Natural killer cell (primary cell): ENCODE data around the gene LDLRAD4. TPM values are rescaled to one million over a fixed set of nuclear protein-coding genes. Genes with fewer than 3 reads are reported as not detected.

ENCODE experiments used
- ATAC-seq, 3 donors: fragments of 150-1000 bp in 2 of 3; fragments of 200-7000 bp in 1 of 3; cut with Tn5 transposase; 1 replicate in 1 of 3; 2 replicates in 2 of 3; pipeline ENCODE4 v1.10.0; 2021; ENCODE audit warnings: mild to moderate bottlenecking in 2 of 3, moderate library complexity in 2 of 3
- DNase-seq, 2 donors: peaks; one replicate each; pipeline versions ENCODE4 v3.0.0 to v3.0.0-alpha.2; 2013 to 2021; ENCODE audit warnings: mixed read lengths in 1 of 2
- H3K27ac ChIP-seq: one replicate; pipeline ENCODE4 v1.5.1; 2013; ENCODE audit warnings: mild to moderate bottlenecking, low read length
- H3K27me3 ChIP-seq: one replicate; pipeline ENCODE4 v1.6.1; 2013; ENCODE audit warnings: low read length; ENCODE audit not compliant: control insufficient read depth, insufficient read depth
- H3K36me3 ChIP-seq: one replicate; pipeline ENCODE4 v1.6.1; 2013; ENCODE audit warnings: low read length; ENCODE audit not compliant: control insufficient read depth, insufficient read depth
- H3K4me1 ChIP-seq: one replicate; pipeline ENCODE4 v1.6.1; 2013; ENCODE audit warnings: low read length; ENCODE audit not compliant: control insufficient read depth, insufficient read depth
- H3K4me3 ChIP-seq: one replicate; pipeline ENCODE4 v1.5.1; 2013; ENCODE audit warnings: low read length
- H3K9me3 ChIP-seq: one replicate; pipeline ENCODE4 v1.6.1; 2013; ENCODE audit warnings: low read length; ENCODE audit not compliant: control insufficient read depth, insufficient read depth
- H3K27ac Mint-ChIP-seq, 2 donors: one replicate each; pipeline ENCODE4 v1.8.0; 2022; ENCODE audit warnings: mild to moderate bottlenecking in 2 of 2, mixed read lengths in 2 of 2, moderate library complexity in 1 of 2
- H3K27me3 Mint-ChIP-seq, 2 donors: one replicate each; pipeline ENCODE4 v1.8.0; 2022; ENCODE audit warnings: low read depth in 2 of 2, mixed read lengths in 2 of 2
- H3K36me3 Mint-ChIP-seq: one replicate; pipeline ENCODE4 v1.8.0; 2022; ENCODE audit warnings: mixed read lengths
- H3K4me1 Mint-ChIP-seq, 2 donors: one replicate each; pipeline ENCODE4 v1.8.0; 2022; ENCODE audit warnings: mixed read lengths in 2 of 2
- H3K4me3 Mint-ChIP-seq: one replicate; pipeline ENCODE4 v1.8.0; 2022; ENCODE audit warnings: mild to moderate bottlenecking, moderate library complexity, mixed read lengths
- H3K9me3 Mint-ChIP-seq, 2 donors: one replicate each; pipeline ENCODE4 v1.8.0; 2022; ENCODE audit warnings: mixed read lengths in 2 of 2
- CTCF ChIP-seq: fragments of 200-600 bp; IDR thresholded peaks from one replicate; pipeline ENCODE4 v1.8.0; 2022; ENCODE audit warnings: antibody characterized with exemption
- WGBS: methylation state at CpG from one replicate; pipeline ENCODE4 v1.1.7; 2013; ENCODE audit warnings: missing lambda C conversion rate; ENCODE audit not compliant: insufficient coverage; 5-methylcytosine and 5-hydroxymethylcytosine counted together
- intact Hi-C: fragments of 100-400 bp; cut with micrococcal nuclease; formaldehyde crosslinking; loops from one replicate; pipeline ENCODE4 v1.14.2; 2022
- total RNA-seq, 4 donors: library from RNA; stranded (reverse); fragments of 120-200 nt in 1 of 4; gene quantifications; one replicate each; pipeline versions ENCODE4 v1.2.3 to v1.2.4, GENCODE V29; 2013 to 2022

Gene LDLRAD4
- total RNA-seq, 3 donors from 2014 or later (not counting 1 experiment from before 2014, with no cell fraction given), result 24.0 to 36.3 (median 29.2) TPM

- intact Hi-C loops, result no loop called here
- Histone ChIP-seq H3K9me3 (no peaks in the 10 kb centered on the region), H3K36me3 (no peaks in the 10 kb centered on the region), H3K27me3 (no peaks in the 10 kb centered on the region), H3K27ac (no peak overlapping the region), H3K4me3 (no peak overlapping the region), H3K4me1 (peaks cover 22% of the 10 kb centered on the region)
- Mint-ChIP-seq H3K36me3 (no peaks in the 10 kb centered on the region), H3K27ac (no peak overlapping the region), H3K4me1 (peaks cover 8 to 16% of the 10 kb centered on the region in 2 donors), H3K9me3 (no peaks in the 10 kb centered on the region), H3K4me3 (no peak overlapping the region), H3K27me3 (peaks cover under 1 to 7% of the 10 kb centered on the region in 2 donors)
- whole genome bisulfite sequencing, result 81% methylated on average over 2 of the region's 3 CpGs
- DNase-seq (no peak), ATAC-seq (no peak)
- TF ChIP-seq CTCF, result no peak
These were observed 232.6 kb downstream of the LDLRAD4 start for GRCh38 chr18:13451213-13451540.

GRCh38 chr18:13451661-13452387, 233.3 kb downstream of the LDLRAD4 start:
- TF ChIP-seq CTCF, result no peak
- Histone ChIP-seq H3K4me1 (peaks cover 28% of the 10 kb centered on the region), H3K27ac (no peak overlapping the region), H3K4me3 (no peak overlapping the region), H3K36me3 (no peaks in the 10 kb centered on the region), H3K27me3 (no peaks in the 10 kb centered on the region), H3K9me3 (no peaks in the 10 kb centered on the region)
- H3K27ac Mint-ChIP-seq, result no peak overlapping the region
- peaks cover 3 to 7% of the 10 kb centered on the region in 2 donors for H3K27me3 Mint-ChIP-seq
- no peak for DNase-seq
- WGBS, result 87% methylated on average over 14 of the region's 14 CpGs
- ATAC-seq, result no peak
- H3K4me1 Mint-ChIP-seq, result peaks cover 12 to 20% of the 10 kb centered on the region in 2 donors
- intact Hi-C loops, result no loop called here
- no peaks in the 10 kb centered on the region for H3K9me3 Mint-ChIP-seq
- no peaks in the 10 kb centered on the region for H3K36me3 Mint-ChIP-seq
- H3K4me3 Mint-ChIP-seq, result no peak overlapping the region

- no peaks in the 10 kb centered on the region for H3K9me3 ChIP-seq
- H3K27ac Mint-ChIP-seq, result no peak overlapping the region
- H3K9me3 Mint-ChIP-seq, result no peaks in the 10 kb centered on the region
- intact Hi-C loops, result no loop called here
- H3K27ac ChIP-seq, result no peak overlapping the region
- no peak overlapping the region for H3K4me3 ChIP-seq
- DNase-seq, result no peak
- H3K27me3 Mint-ChIP-seq, result peaks cover 3 to 7% of the 10 kb centered on the region in 2 donors
- ATAC-seq, result no peak
- no peaks in the 10 kb centered on the region for H3K36me3 ChIP-seq
- H3K36me3 Mint-ChIP-seq, result no peaks in the 10 kb centered on the region
- H3K4me1 Mint-ChIP-seq, result peaks cover 12 to 20% of the 10 kb centered on the region in 2 donors
- WGBS, result 90% methylated on average over 8 of the region's 8 CpGs
- peaks cover 31% of the 10 kb centered on the region for H3K4me1 ChIP-seq
- no peak for TF ChIP-seq CTCF
- H3K4me3 Mint-ChIP-seq, result no peak overlapping the region
- no peaks in the 10 kb centered on the region for H3K27me3 ChIP-seq
These were observed 233.8 kb downstream of the LDLRAD4 start for GRCh38 chr18:13452388-13452811.
